Measurements from ENCODE around the gene TENM4.

TENM4 gene

GRCh38 chr11:79467761-79468160 lies 26.9 kb upstream of the TENM4 start:
- H3K4me3 ChIP-seq (ENCODE audit: control insufficient read depth, low read depth, low read length) = no peak overlapping the region
- no peak for DNase-seq (ENCODE audit: low read depth)
- TF ChIP-seq, protein P1, sequence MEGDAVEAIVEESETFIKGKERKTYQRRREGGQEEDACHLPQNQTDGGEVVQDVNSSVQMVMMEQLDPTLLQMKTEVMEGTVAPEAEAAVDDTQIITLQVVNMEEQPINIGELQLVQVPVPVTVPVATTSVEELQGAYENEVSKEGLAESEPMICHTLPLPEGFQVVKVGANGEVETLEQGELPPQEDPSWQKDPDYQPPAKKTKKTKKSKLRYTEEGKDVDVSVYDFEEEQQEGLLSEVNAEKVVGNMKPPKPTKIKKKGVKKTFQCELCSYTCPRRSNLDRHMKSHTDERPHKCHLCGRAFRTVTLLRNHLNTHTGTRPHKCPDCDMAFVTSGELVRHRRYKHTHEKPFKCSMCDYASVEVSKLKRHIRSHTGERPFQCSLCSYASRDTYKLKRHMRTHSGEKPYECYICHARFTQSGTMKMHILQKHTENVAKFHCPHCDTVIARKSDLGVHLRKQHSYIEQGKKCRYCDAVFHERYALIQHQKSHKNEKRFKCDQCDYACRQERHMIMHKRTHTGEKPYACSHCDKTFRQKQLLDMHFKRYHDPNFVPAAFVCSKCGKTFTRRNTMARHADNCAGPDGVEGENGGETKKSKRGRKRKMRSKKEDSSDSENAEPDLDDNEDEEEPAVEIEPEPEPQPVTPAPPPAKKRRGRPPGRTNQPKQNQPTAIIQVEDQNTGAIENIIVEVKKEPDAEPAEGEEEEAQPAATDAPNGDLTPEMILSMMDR (IDR thresholded peaks at IDR 0.05; ENCODE audit: control insufficient read depth, insufficient read depth, low read depth, low read length, missing control alignments) = no peak

DNA sequence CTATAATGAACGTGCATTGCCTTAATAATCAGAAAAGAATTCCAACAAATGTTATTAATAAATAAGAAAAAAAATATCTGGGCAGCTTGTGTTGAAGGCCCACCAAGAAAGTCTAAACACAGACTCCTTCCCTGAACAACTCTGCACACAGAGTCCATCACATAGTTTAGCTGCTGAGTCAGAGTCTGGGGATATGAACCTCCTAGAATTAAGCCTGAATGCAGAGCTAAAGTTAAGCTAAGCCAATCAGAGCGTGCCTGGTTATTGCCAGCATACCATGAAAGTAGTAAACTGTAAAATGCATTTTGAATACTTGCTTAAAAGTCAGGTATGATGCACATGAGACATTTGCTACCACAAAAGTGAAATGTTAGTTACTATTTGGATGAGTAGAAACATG lies 25.6 kb upstream of the TENM4 start:
- no peak overlapping the region for H3K4me3 ChIP-seq (ENCODE audit: control insufficient read depth, low read depth, low read length)
- TF ChIP-seq, protein P1 (IDR thresholded peaks at IDR 0.05; ENCODE audit: control insufficient read depth, insufficient read depth, low read depth, low read length, missing control alignments) = no peak
- peak; percentile 11 for DNase-seq (ENCODE audit: low read depth)

GRCh38 chr11:79465160-79465559 lies 24.3 kb upstream of the TENM4 start:
- DNase-seq (ENCODE audit: low read depth) = no peak
- H3K4me3 ChIP-seq (ENCODE audit: control insufficient read depth, low read depth, low read length) = no peak overlapping the region
- TF ChIP-seq, protein P1 (IDR thresholded peaks at IDR 0.05; ENCODE audit: control insufficient read depth, insufficient read depth, low read depth, low read length, missing control alignments) = no peak

GRCh38 chr11:79461666-79462645 lies 21.1 kb upstream of the TENM4 start:
- no peak for DNase-seq (ENCODE audit: low read depth)
- TF ChIP-seq, protein P1 (IDR thresholded peaks at IDR 0.05; ENCODE audit: control insufficient read depth, insufficient read depth, low read depth, low read length, missing control alignments) = no peak
- H3K4me3 ChIP-seq (ENCODE audit: control insufficient read depth, low read depth, low read length) = no peak overlapping the region

DNA sequence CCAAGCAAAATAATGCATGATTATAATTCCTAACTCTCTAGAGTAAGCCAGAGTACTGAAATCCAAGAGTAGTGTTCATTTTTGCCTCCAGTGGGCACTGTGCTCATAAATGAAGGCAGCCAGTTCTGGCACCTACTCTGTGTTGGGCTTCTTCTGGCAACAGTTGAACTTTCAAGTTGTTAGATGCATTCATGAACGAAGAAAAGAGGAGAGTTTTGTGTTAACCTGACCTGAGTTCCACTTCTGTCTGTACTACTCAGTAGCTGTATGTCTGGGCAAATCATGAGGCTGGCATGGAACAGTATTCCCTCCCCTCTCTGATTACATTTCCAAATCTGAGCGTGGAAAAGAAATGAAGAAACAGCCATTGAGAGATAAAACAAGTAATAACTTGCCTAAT lies 20.3 kb upstream of the TENM4 start:
- H3K4me3 ChIP-seq (ENCODE audit: control insufficient read depth, low read depth, low read length) = no peak overlapping the region
- TF ChIP-seq, protein P1 (IDR thresholded peaks at IDR 0.05; ENCODE audit: control insufficient read depth, insufficient read depth, low read depth, low read length, missing control alignments) = peak; percentile 71
- DNase-seq (ENCODE audit: low read depth) = no peak

DNA sequence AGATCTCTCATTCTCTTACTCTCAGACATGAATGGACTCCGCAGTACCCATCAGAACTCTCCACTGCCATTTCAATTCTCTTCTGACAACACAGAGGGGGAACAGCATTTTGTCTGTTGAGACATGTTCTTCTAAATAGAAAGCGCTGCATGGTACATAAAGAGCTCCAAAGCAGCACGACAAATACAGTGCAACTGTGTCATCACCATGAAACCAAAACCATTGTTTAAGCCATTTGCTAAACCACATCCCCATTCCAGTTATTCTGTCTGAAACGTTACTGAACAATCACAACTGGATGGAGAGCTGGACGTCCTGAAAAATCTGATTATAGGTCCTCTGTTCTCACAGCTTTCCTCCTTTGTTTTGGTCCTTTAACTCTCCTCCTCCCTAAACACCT lies 17.9 kb upstream of the TENM4 start:
- DNase-seq (ENCODE audit: low read depth) = no peak
- TF ChIP-seq, protein P1 (IDR thresholded peaks at IDR 0.05; ENCODE audit: control insufficient read depth, insufficient read depth, low read depth, low read length, missing control alignments) = no peak
- H3K4me3 ChIP-seq (ENCODE audit: control insufficient read depth, low read depth, low read length) = no peak overlapping the region
